K562 (cell line): ENCODE results near the gene HOXD4. TPM values are rescaled to one million over a fixed set of nuclear protein-coding genes. Genes with fewer than 3 reads are reported as not detected.

ENCODE experiments used
- BDP1 ChIP-seq: IDR thresholded peaks from 3 replicates; pipeline ENCODE4 v1.6.1; 2011; ENCODE audit not compliant: insufficient read length, insufficient read depth
- ELF1 ChIP-seq: fragments of 200-800 bp; sonication (Bioruptor generic); IDR thresholded peaks from 2 replicates; pipeline ENCODE4 v1.6.1; 2016; ENCODE audit warnings: missing genetic modification characterization, missing compliant biosample characterization
- ERF ChIP-seq: fragments of 450-650 bp; formaldehyde crosslinking; IDR thresholded peaks from 2 replicates; pipeline ENCODE4 v1.4.0; 2020; ENCODE audit warnings: mild to moderate bottlenecking, mixed read lengths
- HMGN3 ChIP-seq: IDR thresholded peaks from 2 replicates; pipeline ENCODE4 v1.6.1; 2011; ENCODE audit warnings: borderline replicate concordance, low read depth, mild to moderate bottlenecking, mixed read lengths, low read length; ENCODE audit not compliant: insufficient read length; ENCODE audit errors: extremely low read depth
- MTA2 ChIP-seq: fragments of 450-650 bp; IDR thresholded peaks from 2 replicates; pipeline ENCODE4 v1.6.1; 2016; ENCODE audit warnings: low read depth
- MTA3 ChIP-seq: fragments of 450-650 bp; formaldehyde crosslinking; IDR thresholded peaks from 2 replicates; pipeline ENCODE4 v1.6.1; 2017; ENCODE audit warnings: mild to moderate bottlenecking, borderline replicate concordance
- NFRKB ChIP-seq: fragments of 450-650 bp; IDR thresholded peaks from 2 replicates; pipeline ENCODE4 v1.6.1; 2016; ENCODE audit warnings: low read depth
- NRF1 ChIP-seq, 2 experiments: fragments of 450-650 bp; IDR thresholded peaks in 1 of 2; conservative IDR thresholded peaks in 1 of 2; 2 replicates each; pipeline ENCODE4 v1.6.1; 2014; ENCODE audit warnings: mild to moderate bottlenecking in 2 of 2
- POLR2AphosphoS2 ChIP-seq: IDR thresholded peaks from 2 replicates; pipeline ENCODE4 v1.6.1; 2012; ENCODE audit warnings: low read length, improper control_type of control experiment
- SMARCB1 ChIP-seq: IDR thresholded peaks from 2 replicates; pipeline ENCODE4 v1.6.1; 2011; ENCODE audit warnings: improper control_type of control experiment, low read depth; ENCODE audit not compliant: insufficient read length
- ZNF212 ChIP-seq: fragments of 450-650 bp; formaldehyde crosslinking; IDR thresholded peaks from 2 replicates; pipeline ENCODE4 v1.4.0; 2020; ENCODE audit warnings: mild to moderate bottlenecking
- ZNF75A ChIP-seq: fragments of 450-650 bp; formaldehyde crosslinking; IDR thresholded peaks from 2 replicates; pipeline ENCODE4 v1.4.0; 2020; ENCODE audit warnings: mild to moderate bottlenecking
- polyA plus RNA-seq, 8 experiments: library from polyadenylated mRNA; depleted of rRNA in 4 of 8; stranded (reverse) in 5 of 8; unstranded in 3 of 8; fragments of >200 nt; fragmentation: Nextera tagmentation in 2 of 8; fragmentation: Illumina TruSeq in 1 of 8; extraction: Ambion mirVana in 2 of 8; extraction: Trizol in 1 of 8; gene quantifications; 2 replicates each; pipeline versions ENCODE4 v1.2.1 to v1.2.3, GENCODE V29; 2011 to 2014; ENCODE audit warnings: inconsistent platforms in 1 of 8, missing spikeins in 1 of 8
- total RNA-seq, 7 experiments: library from RNA; depleted of rRNA in 6 of 7; stranded (reverse); fragments of >200 nt in 6 of 7; fragmentation: Illumina TruSeq in 2 of 7; extraction: Trizol in 2 of 7; gene quantifications; 2 replicates each; pipeline versions ENCODE4 v1.2.1 to v1.2.3, GENCODE V29; 2011 to 2021; ENCODE audit warnings: low replicate concordance in 1 of 7
- TF ChIP-seq, protein P1 (sequence below): fragments of 250-450 bp; sonication (Bioruptor Pico); IDR thresholded peaks from 2 replicates; pipeline ENCODE4 v1.4.0; 2020
- TF ChIP-seq, protein P2 (sequence below): fragments of 450-650 bp; formaldehyde crosslinking; IDR thresholded peaks from 2 replicates; pipeline ENCODE4 v1.4.0; 2022; ENCODE audit warnings: mild to moderate bottlenecking, moderate library complexity
- TF ChIP-seq, protein P3 (sequence below): sonication (generic); formaldehyde crosslinking; IDR thresholded peaks from 2 replicates; pipeline ENCODE4 v1.5.0; 2020; ENCODE audit warnings: missing genetic modification reagents

HOXD4 gene
- total and polyA plus RNA-seq, 9 of the 15 experiments (the other 6 are each of a cell fraction or from before 2014, with no cell fraction given) = not detected

DNA sequence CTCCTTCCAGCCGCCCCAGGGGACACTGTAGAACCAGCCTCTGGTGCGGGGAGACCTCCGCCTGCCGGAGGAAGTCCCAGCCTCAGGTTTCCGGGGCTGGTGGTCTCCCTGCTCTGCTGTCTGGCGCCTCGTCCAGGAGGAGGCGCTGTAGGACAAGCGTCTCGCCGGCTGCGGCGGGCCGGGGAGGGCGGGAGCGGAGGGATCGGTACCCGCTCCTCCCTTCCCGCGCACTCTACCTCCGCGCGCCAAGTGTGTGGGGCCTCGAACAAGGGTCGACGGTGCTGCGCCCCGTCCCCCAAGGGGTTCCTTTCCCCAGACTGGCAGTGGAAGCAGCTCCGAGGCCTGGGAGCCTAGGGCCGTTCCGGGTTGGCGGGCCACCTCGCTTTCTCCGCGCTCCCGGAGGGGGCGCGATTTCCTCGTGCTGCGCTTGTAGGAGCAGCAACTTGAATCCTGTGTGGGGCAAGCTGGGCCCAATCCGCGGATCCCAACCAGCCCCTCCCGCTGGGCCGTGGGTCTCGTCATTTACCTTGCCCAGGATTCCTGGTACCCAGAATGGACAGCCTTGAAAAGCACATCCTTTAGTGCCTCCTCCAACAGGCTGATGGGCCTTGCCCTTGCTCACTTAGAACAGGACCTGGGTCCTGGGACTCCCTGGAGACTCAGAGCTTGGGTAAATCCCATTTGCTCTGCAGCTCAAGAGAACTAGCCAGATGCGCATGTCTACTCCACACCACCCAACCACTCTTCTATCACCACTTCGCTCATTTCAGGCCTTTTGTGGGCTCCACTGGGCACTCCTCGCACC is 10.6 kb upstream of the HOXD4 start (continued):
- TF ChIP-seq, protein P1, sequence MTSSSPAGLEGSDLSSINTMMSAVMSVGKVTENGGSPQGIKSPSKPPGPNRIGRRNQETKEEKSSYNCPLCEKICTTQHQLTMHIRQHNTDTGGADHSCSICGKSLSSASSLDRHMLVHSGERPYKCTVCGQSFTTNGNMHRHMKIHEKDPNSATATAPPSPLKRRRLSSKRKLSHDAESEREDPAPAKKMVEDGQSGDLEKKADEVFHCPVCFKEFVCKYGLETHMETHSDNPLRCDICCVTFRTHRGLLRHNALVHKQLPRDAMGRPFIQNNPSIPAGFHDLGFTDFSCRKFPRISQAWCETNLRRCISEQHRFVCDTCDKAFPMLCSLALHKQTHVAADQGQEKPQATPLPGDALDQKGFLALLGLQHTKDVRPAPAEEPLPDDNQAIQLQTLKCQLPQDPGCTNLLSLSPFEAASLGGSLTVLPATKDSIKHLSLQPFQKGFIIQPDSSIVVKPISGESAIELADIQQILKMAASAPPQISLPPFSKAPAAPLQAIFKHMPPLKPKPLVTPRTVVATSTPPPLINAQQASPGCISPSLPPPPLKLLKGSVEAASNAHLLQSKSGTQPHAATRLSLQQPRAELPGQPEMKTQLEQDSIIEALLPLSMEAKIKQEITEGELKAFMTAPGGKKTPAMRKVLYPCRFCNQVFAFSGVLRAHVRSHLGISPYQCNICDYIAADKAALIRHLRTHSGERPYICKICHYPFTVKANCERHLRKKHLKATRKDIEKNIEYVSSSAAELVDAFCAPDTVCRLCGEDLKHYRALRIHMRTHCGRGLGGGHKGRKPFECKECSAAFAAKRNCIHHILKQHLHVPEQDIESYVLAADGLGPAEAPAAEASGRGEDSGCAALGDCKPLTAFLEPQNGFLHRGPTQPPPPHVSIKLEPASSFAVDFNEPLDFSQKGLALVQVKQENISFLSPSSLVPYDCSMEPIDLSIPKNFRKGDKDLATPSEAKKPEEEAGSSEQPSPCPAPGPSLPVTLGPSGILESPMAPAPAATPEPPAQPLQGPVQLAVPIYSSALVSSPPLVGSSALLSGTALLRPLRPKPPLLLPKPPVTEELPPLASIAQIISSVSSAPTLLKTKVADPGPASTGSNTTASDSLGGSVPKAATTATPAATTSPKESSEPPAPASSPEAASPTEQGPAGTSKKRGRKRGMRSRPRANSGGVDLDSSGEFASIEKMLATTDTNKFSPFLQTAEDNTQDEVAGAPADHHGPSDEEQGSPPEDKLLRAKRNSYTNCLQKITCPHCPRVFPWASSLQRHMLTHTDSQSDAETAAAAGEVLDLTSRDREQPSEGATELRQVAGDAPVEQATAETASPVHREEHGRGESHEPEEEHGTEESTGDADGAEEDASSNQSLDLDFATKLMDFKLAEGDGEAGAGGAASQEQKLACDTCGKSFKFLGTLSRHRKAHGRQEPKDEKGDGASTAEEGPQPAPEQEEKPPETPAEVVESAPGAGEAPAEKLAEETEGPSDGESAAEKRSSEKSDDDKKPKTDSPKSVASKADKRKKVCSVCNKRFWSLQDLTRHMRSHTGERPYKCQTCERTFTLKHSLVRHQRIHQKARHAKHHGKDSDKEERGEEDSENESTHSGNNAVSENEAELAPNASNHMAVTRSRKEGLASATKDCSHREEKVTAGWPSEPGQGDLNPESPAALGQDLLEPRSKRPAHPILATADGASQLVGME (CRISPR knock-in tag) = 0 out of 2 replicates have a peak, but pooled peaks have one; percentile 65
- TF ChIP-seq NFRKB = no peak
- TF ChIP-seq BDP1 = no peak
- no peak for TF ChIP-seq ERF (CRISPR knock-in tag)
- peak; percentile 24 to 25; a peak in 1 of 4 replicates for TF ChIP-seq NRF1 (conservative IDR thresholded peaks at IDR 0.05 in 1 of 2, IDR thresholded peaks at IDR 0.05 in 1 of 2)
- no peak for TF ChIP-seq POLR2AphosphoS2
- TF ChIP-seq SMARCB1 = no peak
- peak; percentile 78 for TF ChIP-seq ELF1 (tag)
- TF ChIP-seq, protein P2, sequence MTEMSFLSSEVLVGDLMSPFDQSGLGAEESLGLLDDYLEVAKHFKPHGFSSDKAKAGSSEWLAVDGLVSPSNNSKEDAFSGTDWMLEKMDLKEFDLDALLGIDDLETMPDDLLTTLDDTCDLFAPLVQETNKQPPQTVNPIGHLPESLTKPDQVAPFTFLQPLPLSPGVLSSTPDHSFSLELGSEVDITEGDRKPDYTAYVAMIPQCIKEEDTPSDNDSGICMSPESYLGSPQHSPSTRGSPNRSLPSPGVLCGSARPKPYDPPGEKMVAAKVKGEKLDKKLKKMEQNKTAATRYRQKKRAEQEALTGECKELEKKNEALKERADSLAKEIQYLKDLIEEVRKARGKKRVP = no peak
- peak; percentile 70; the same call in 1 of the 2 replicates for TF ChIP-seq MTA3
- no peak for TF ChIP-seq ZNF75A (CRISPR knock-in tag)
- TF ChIP-seq, protein P3, sequence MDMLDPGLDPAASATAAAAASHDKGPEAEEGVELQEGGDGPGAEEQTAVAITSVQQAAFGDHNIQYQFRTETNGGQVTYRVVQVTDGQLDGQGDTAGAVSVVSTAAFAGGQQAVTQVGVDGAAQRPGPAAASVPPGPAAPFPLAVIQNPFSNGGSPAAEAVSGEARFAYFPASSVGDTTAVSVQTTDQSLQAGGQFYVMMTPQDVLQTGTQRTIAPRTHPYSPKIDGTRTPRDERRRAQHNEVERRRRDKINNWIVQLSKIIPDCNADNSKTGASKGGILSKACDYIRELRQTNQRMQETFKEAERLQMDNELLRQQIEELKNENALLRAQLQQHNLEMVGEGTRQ (CRISPR knock-in tag) = no peak
- no peak for TF ChIP-seq ZNF212 (CRISPR knock-in tag)
- no peak for TF ChIP-seq MTA2
- TF ChIP-seq HMGN3 = peak; percentile 37
